Measurements from ENCODE around the gene BTBD2.

DNA sequence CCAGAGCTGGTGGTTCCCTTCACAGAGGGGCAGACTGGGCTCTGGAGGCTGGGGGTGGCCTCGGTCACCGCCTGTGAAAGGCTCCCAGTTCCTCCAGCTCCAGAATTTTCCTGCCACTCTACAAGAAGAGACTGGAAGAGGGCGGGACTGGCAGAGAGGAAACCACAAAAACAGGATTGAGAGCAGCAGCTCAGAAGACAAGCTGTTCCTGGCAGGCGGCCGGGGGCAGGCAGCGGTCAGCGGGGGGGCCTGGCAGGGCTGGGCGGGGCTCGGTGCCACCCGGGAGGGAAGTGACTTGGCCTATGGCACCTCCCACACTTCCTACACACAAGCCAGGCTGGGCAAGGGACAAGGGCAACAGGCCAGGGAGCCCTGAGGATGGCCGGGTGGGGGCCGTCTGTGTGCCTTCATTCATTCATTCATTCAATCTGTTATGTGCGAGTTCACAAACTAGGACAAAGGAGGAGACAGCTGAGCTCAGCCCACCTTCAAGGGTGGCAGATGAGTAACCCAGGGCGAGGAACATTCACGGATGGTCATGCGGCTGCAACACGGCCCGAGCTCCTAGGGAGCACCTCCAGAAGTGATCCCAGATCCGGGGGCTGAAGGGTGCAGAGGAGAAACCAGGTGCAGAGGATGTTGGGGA is 16.9 kb upstream of the BTBD2 start:
- TF ChIP-seq, protein P1, sequence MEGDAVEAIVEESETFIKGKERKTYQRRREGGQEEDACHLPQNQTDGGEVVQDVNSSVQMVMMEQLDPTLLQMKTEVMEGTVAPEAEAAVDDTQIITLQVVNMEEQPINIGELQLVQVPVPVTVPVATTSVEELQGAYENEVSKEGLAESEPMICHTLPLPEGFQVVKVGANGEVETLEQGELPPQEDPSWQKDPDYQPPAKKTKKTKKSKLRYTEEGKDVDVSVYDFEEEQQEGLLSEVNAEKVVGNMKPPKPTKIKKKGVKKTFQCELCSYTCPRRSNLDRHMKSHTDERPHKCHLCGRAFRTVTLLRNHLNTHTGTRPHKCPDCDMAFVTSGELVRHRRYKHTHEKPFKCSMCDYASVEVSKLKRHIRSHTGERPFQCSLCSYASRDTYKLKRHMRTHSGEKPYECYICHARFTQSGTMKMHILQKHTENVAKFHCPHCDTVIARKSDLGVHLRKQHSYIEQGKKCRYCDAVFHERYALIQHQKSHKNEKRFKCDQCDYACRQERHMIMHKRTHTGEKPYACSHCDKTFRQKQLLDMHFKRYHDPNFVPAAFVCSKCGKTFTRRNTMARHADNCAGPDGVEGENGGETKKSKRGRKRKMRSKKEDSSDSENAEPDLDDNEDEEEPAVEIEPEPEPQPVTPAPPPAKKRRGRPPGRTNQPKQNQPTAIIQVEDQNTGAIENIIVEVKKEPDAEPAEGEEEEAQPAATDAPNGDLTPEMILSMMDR (conservative IDR thresholded peaks at IDR 0.05; ENCODE audit: low read depth in 2 of 2): no peak
- no peak for TF ChIP-seq POLR2AphosphoS5 (IDR thresholded peaks at IDR 0.05; ENCODE audit: low read depth)
- TF ChIP-seq REST (IDR thresholded peaks at IDR 0.05; ENCODE audit: unreplicated experiment): no peak
- no peak for TF ChIP-seq CREB1 (CRISPR knock-in tag; IDR thresholded peaks at IDR 0.05; ENCODE audit: low read depth)
- TF ChIP-seq EZH2 (IDR thresholded peaks at IDR 0.05; ENCODE audit: low read depth, unreplicated experiment): no peak
- no peak for TF ChIP-seq ZNF114 (CRISPR knock-in tag; IDR thresholded peaks at IDR 0.05)
- TF ChIP-seq, protein P2, sequence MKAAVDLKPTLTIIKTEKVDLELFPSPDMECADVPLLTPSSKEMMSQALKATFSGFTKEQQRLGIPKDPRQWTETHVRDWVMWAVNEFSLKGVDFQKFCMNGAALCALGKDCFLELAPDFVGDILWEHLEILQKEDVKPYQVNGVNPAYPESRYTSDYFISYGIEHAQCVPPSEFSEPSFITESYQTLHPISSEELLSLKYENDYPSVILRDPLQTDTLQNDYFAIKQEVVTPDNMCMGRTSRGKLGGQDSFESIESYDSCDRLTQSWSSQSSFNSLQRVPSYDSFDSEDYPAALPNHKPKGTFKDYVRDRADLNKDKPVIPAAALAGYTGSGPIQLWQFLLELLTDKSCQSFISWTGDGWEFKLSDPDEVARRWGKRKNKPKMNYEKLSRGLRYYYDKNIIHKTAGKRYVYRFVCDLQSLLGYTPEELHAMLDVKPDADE (IDR thresholded peaks at IDR 0.05): no peak
- no peak for TF ChIP-seq EZH2phosphoT487 (IDR thresholded peaks at IDR 0.05; ENCODE audit: unreplicated experiment)
- no peak for TF ChIP-seq NANOG (IDR thresholded peaks at IDR 0.05; ENCODE audit: borderline replicate concordance)
- no peak for TF ChIP-seq STAT1 (IDR thresholded peaks at IDR 0.05; ENCODE audit: unreplicated experiment)
- no peak for TF ChIP-seq JUNB (IDR thresholded peaks at IDR 0.05; ENCODE audit: unreplicated experiment)
- no peak for TF ChIP-seq ZNF331 (CRISPR knock-in tag; IDR thresholded peaks at IDR 0.05; ENCODE audit: low read depth)
- TF ChIP-seq, protein P3, sequence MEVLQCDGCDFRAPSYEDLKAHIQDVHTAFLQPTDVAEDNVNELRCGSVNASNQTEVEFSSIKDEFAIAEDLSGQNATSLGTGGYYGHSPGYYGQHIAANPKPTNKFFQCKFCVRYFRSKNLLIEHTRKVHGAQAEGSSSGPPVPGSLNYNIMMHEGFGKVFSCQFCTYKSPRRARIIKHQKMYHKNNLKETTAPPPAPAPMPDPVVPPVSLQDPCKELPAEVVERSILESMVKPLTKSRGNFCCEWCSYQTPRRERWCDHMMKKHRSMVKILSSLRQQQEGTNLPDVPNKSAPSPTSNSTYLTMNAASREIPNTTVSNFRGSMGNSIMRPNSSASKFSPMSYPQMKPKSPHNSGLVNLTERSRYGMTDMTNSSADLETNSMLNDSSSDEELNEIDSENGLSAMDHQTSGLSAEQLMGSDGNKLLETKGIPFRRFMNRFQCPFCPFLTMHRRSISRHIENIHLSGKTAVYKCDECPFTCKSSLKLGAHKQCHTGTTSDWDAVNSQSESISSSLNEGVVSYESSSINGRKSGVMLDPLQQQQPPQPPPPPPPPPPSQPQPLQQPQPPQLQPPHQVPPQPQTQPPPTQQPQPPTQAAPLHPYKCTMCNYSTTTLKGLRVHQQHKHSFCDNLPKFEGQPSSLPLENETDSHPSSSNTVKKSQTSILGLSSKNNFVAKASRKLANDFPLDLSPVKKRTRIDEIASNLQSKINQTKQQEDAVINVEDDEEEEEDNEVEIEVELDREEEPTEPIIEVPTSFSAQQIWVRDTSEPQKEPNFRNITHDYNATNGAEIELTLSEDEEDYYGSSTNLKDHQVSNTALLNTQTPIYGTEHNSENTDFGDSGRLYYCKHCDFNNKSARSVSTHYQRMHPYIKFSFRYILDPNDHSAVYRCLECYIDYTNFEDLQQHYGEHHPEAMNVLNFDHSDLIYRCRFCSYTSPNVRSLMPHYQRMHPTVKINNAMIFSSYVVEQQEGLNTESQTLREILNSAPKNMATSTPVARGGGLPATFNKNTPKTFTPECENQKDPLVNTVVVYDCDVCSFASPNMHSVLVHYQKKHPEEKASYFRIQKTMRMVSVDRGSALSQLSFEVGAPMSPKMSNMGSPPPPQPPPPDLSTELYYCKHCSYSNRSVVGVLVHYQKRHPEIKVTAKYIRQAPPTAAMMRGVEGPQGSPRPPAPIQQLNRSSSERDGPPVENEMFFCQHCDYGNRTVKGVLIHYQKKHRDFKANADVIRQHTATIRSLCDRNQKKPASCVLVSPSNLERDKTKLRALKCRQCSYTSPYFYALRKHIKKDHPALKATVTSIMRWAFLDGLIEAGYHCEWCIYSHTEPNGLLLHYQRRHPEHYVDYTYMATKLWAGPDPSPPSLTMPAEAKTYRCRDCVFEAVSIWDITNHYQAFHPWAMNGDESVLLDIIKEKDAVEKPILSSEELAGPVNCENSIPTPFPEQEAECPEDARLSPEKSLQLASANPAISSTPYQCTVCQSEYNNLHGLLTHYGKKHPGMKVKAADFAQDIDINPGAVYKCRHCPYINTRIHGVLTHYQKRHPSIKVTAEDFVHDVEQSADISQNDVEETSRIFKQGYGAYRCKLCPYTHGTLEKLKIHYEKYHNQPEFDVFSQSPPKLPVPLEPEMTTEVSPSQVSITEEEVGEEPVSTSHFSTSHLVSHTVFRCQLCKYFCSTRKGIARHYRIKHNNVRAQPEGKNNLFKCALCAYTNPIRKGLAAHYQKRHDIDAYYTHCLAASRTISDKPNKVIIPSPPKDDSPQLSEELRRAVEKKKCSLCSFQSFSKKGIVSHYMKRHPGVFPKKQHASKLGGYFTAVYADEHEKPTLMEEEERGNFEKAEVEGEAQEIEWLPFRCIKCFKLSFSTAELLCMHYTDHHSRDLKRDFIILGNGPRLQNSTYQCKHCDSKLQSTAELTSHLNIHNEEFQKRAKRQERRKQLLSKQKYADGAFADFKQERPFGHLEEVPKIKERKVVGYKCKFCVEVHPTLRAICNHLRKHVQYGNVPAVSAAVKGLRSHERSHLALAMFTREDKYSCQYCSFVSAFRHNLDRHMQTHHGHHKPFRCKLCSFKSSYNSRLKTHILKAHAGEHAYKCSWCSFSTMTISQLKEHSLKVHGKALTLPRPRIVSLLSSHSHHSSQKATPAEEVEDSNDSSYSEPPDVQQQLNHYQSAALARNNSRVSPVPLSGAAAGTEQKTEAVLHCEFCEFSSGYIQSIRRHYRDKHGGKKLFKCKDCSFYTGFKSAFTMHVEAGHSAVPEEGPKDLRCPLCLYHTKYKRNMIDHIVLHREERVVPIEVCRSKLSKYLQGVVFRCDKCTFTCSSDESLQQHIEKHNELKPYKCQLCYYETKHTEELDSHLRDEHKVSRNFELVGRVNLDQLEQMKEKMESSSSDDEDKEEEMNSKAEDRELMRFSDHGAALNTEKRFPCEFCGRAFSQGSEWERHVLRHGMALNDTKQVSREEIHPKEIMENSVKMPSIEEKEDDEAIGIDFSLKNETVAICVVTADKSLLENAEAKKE (CRISPR knock-in tag; IDR thresholded peaks at IDR 0.05): no peak
